Fibroblast of pulmonary artery (primary cell): Measurements from ENCODE around the gene PPP1R12B.
A peak's percentile ranks its signal among the peaks of the same experiment; 100 is the strongest.
"Not testable (repeated sequence)": the region's sequence is repeated elsewhere in the genome, so short reads cannot be mapped to it uniquely, and the experiment has no call there.

ENCODE experiments used
- DNase-seq: peaks from one replicate; pipeline ENCODE4 v3.0.0-alpha.2; 2010; ENCODE audit warnings: low read depth
- H3K4me3 ChIP-seq: replicated peaks from 2 replicates; pipeline ENCODE4 v1.5.1; 2011; ENCODE audit warnings: low read depth, mild to moderate bottlenecking, control low read depth, low read length, moderate library complexity
- TF ChIP-seq, protein P1 (sequence below): IDR thresholded peaks from 2 replicates; pipeline ENCODE4 v1.5.1; 2011; ENCODE audit warnings: mild to moderate bottlenecking, control low read depth, low read length, inconsistent platforms; ENCODE audit errors: missing control alignments

Gene PPP1R12B

DNA sequence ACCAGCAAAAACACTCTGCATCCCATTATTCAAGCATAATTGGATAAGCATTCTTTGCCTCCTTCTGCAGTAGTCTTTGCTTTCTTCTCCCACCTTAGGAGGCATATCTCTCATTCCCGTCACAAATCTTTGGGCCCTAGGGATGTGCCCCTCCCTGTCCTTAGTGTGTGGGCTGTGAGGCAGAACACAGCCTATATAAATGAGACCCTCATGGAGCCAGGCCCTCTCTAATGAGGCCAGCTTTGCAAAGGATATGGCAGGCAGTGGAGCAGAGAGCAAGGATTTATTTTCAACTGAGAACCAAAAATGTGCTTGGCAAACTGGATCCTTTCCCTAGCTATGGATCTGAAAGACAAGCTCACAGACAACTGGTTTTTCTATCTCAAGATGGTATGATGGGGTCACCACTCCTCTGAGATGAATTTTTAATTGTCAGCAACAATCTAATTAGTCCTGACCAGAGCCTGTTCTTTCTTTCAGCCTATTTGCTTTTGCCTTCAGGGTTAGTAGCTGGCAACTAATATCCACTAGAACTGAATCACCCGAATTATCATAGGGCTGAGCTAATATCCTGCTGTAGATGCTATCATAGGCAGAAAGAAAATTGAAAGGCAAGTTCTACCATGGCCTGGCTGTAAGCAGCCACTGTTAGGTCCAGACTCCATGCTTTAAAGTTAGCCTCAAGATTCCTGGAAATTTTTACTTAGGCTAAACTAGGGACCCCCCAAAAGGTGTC, 227.6 kb downstream of the PPP1R12B start:
- TF ChIP-seq, protein P1, sequence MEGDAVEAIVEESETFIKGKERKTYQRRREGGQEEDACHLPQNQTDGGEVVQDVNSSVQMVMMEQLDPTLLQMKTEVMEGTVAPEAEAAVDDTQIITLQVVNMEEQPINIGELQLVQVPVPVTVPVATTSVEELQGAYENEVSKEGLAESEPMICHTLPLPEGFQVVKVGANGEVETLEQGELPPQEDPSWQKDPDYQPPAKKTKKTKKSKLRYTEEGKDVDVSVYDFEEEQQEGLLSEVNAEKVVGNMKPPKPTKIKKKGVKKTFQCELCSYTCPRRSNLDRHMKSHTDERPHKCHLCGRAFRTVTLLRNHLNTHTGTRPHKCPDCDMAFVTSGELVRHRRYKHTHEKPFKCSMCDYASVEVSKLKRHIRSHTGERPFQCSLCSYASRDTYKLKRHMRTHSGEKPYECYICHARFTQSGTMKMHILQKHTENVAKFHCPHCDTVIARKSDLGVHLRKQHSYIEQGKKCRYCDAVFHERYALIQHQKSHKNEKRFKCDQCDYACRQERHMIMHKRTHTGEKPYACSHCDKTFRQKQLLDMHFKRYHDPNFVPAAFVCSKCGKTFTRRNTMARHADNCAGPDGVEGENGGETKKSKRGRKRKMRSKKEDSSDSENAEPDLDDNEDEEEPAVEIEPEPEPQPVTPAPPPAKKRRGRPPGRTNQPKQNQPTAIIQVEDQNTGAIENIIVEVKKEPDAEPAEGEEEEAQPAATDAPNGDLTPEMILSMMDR: no peak
- DNase-seq: peak; percentile 52
- no peak overlapping the region for H3K4me3 ChIP-seq

DNA sequence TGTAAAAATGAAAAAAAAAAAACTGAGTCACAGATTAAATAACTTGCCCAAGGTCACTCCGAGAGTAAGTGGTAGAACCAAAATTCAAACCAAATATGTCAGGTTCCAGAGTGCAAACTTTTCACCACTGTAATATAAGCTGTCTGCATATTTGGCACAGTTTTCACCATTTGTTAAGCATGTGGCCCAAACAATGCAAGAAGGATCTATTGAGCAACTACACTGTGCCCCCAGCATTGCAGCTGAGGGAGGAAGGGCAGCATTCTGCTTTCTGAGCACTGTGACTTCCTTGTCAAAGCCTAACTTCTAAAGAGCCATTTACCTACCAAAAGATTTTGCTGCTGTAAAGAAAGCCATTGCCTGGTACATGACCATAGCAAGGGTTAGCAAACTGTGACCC, 228.3 kb downstream of the PPP1R12B start:
- H3K4me3 ChIP-seq: no peak overlapping the region
- TF ChIP-seq, protein P1: no peak
- DNase-seq: peak; percentile 91

DNA sequence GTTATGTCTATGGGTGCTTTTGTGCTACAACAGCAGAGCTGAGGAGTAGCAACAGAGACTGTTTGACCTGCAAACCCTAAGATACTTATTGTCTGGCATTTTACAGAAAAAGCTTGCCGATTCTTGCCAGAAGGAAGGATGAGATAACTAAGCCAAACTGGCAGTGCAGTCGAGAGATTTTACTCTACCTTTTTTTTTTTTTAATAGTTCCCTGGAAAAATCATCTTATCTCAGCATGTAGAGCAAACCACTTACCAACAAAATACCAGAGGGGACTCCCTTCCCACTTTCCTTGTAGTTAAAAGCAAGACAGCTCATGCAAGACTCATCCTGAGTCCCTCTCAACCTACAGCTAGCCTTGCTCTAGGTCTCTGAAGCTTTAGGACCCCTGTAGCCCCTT, 228.9 kb downstream of the PPP1R12B start:
- TF ChIP-seq, protein P1: no peak
- H3K4me3 ChIP-seq: no peak overlapping the region
- DNase-seq: peak; percentile 38

DNA sequence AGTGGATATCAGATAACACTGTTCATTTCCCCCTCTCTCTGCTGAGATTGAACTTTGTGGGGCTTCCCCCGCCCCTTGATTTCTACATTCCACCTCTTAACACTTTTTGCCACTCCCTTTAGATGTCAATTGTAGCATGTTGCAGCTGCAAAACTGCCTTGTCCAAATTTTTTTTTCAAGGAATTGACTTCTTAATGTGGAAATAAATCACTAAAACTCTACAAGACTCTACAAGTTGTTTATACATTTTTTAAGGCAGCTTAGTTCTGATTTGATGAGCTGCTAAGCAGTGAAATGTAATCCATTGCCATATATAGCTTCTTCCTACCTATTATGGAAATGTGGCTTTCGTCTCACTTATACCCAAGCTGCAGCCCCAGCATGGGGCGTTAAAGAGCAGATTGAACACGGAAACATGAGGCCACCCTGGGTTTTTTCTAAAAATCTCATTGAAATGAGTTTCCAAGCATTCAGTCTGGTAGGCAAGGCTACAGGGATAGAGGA, 229.6 kb downstream of the PPP1R12B start:
- no peak overlapping the region for H3K4me3 ChIP-seq
- peak; percentile 47 for DNase-seq
- TF ChIP-seq, protein P1: no peak

DNA sequence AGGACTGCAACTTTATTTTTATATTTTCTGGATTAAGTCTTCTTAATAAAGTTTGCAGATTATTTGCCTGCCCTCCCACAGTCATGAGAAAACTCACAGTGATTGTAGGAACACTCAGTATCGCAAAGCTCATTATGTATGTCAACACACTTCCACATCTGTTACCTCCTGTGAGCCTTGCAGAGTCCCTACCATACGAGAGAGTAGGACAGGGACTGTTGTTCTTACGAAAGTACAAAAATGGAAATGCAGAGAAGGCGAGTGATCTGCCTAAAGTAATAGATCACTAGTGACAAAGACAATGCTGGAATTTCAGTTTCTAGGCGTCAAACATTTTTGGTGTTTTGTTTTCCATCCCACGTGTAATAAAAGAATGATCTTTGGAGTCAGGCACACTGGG, 230.1 kb downstream of the PPP1R12B start:
- no peak overlapping the region for H3K4me3 ChIP-seq
- TF ChIP-seq, protein P1: no peak
- DNase-seq: peak; percentile 25

DNA sequence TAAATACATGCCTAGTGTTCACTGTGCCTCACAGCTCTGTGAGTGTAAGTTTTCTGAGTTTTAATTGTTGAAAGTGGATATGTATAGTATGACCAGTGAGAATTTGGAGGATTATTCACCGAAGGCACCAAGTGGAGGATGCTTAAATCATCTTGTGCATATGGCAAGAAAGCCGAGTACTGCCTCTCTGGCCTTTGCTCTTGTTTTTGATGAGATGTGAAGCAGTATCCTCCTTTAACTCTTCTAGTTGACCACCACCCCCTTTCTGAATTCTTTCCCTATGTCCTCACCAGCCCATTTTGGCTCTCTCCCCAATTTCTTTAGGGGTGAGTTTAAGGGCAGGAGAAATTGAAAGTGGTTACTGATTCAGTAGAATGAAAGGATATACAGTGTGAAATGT, 231.3 kb downstream of the PPP1R12B start:
- H3K4me3 ChIP-seq: no peak overlapping the region
- TF ChIP-seq, protein P1: no peak
- peak; percentile 83 for DNase-seq

DNA sequence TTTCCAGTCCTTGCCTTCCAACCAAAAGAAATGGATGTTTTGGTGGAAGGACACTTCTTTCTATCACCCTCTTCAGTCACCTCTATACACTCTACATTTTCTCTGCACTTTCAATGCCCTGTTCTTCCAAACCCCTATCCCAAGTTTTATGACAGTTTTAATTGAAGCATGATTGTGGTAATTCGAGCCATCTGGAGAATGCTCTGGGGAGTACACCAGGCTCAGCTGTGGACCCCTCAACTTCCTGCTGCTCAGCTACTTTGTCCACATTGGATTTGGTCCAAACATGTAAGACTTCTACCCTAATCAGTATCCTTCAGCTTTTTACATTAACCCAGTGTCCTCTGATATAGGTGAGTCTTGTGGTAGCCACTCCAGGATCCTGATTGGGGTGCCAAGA, 232.1 kb downstream of the PPP1R12B start:
- DNase-seq: no peak
- TF ChIP-seq, protein P1: no peak
- H3K4me3 ChIP-seq: no peak overlapping the region

DNA sequence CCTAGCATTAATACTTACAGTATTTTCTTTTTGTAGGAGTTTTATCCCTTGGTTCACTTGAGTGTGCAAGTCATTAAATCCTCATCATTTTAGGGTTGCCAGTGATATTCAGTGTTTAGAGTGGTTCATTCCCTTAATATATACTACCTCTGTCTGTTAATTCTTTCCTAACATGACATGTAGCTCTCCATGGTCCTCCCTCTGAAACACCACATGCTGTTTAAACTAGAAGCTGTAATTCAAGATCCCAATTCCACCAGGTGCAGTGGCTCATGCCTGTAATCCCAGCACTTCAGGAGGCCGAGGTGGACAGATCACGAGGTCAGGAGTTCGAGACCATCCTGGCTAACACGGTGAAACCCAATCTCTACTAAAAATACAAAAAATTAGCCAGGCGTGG, 233.9 kb downstream of the PPP1R12B start:
- DNase-seq, H3K4me3 ChIP-seq: not testable (repeated sequence)
